Astrocyte (in vitro differentiated cells and primary cell): ENCODE measurements around the gene CABLES2. TPM values are rescaled to one million over a fixed set of nuclear protein-coding genes. Genes with fewer than 3 reads are reported as not detected.
A peak's percentile ranks its signal among the peaks of the same experiment; 100 is the strongest.

Experiments used
- DNase-seq: peaks from one replicate; pipeline ENCODE4 v3.0.0-alpha.2; 2010; ENCODE audit warnings: low read depth
- FAIRE-seq: peaks from 2 replicates; lab custom pipeline; 2011; peaks lifted over from hg19 to GRCh38; lab: Jason Lieb, UNC
- H2AFZ ChIP-seq: 2 replicates; pipeline ENCODE4 v1.6.0; 2012; ENCODE audit warnings: low read depth, low read length, inconsistent platforms
- H3K27ac ChIP-seq: 2 replicates; pipeline ENCODE4 v1.5.1; 2011; ENCODE audit warnings: low read depth, low read length, inconsistent platforms
- H3K27me3 ChIP-seq: 2 replicates; pipeline ENCODE4 v1.6.0; 2011; ENCODE audit warnings: low read length, inconsistent platforms; ENCODE audit not compliant: insufficient read depth
- H3K36me3 ChIP-seq: 2 replicates; pipeline ENCODE4 v1.5.1; 2011; ENCODE audit warnings: low read length, inconsistent platforms; ENCODE audit not compliant: insufficient read depth
- H3K4me1 ChIP-seq: 2 replicates; pipeline ENCODE4 v1.5.1; 2011; ENCODE audit warnings: low read length, inconsistent platforms; ENCODE audit not compliant: insufficient read depth
- H3K4me2 ChIP-seq: 2 replicates; pipeline ENCODE4 v1.6.0; 2012; ENCODE audit warnings: low read length, inconsistent platforms
- H3K4me3 ChIP-seq: 2 replicates; pipeline ENCODE4 v1.5.1; 2011; ENCODE audit warnings: low read depth, mild to moderate bottlenecking, low read length, inconsistent platforms; ENCODE audit not compliant: insufficient read depth
- H3K79me2 ChIP-seq: 2 replicates; pipeline ENCODE4 v1.6.0; 2012; ENCODE audit warnings: mild to moderate bottlenecking, low read length, inconsistent platforms; ENCODE audit not compliant: insufficient read depth
- H3K9ac ChIP-seq: 2 replicates; pipeline ENCODE4 v1.6.0; 2012; ENCODE audit warnings: mild to moderate bottlenecking, low read length, inconsistent platforms
- H3K9me3 ChIP-seq: 2 replicates; pipeline ENCODE4 v1.5.1; 2012; ENCODE audit warnings: low read depth, mild to moderate bottlenecking, low read length, inconsistent platforms; ENCODE audit not compliant: insufficient read depth
- H4K20me1 ChIP-seq: 2 replicates; pipeline ENCODE4 v1.6.0; 2012; ENCODE audit warnings: low read length, inconsistent platforms; ENCODE audit not compliant: insufficient read depth
- H3K27ac Mint-ChIP-seq: one replicate; pipeline ENCODE4 v1.8.0; 2021; ENCODE audit warnings: mild to moderate bottlenecking, mixed read lengths; ENCODE audit not compliant: unreplicated experiment
- H3K27me3 Mint-ChIP-seq: one replicate; pipeline ENCODE4 v1.8.0; 2021; ENCODE audit warnings: low read depth, mixed read lengths; ENCODE audit not compliant: unreplicated experiment
- H3K36me3 Mint-ChIP-seq: one replicate; pipeline ENCODE4 v1.8.0; 2021; ENCODE audit warnings: low read depth, mixed read lengths; ENCODE audit not compliant: unreplicated experiment
- H3K4me1 Mint-ChIP-seq: one replicate; pipeline ENCODE4 v1.8.0; 2021; ENCODE audit warnings: low read depth, mixed read lengths; ENCODE audit not compliant: unreplicated experiment
- H3K4me3 Mint-ChIP-seq: one replicate; pipeline ENCODE4 v1.8.0; 2021; ENCODE audit warnings: mild to moderate bottlenecking, moderate library complexity, mixed read lengths; ENCODE audit not compliant: unreplicated experiment
- H3K9me3 Mint-ChIP-seq: one replicate; pipeline ENCODE4 v1.8.0; 2021; ENCODE audit warnings: mild to moderate bottlenecking, mixed read lengths; ENCODE audit not compliant: unreplicated experiment
- CTCF ChIP-seq: IDR thresholded peaks from 2 replicates; pipeline ENCODE4 v1.5.1; 2011; ENCODE audit warnings: low read depth, mild to moderate bottlenecking, inconsistent platforms, low read length, moderate library complexity; ENCODE audit not compliant: insufficient read depth
- EZH2 ChIP-seq: IDR thresholded peaks from 2 replicates; pipeline ENCODE4 v1.6.1; 2012; ENCODE audit warnings: mild to moderate bottlenecking, low read length, inconsistent platforms; ENCODE audit not compliant: insufficient read depth
- total RNA-seq: library from RNA; stranded (reverse); gene quantifications from 2 replicates; pipeline ENCODE4 v1.2.1, GENCODE V29; 2021

Gene CABLES2
- total RNA-seq, 1 donor from 2014 or later = 4.4 TPM

GRCh38 chr20:62361799-62362589 is 45.1 kb downstream of the CABLES2 start:
- H3K4me2 ChIP-seq = no peak overlapping the region
- TF ChIP-seq CTCF (no peak), EZH2 (no peak)
- no peaks in the 10 kb centered on the region for H3K27me3 ChIP-seq
- H3K4me1 ChIP-seq = peaks cover 55% of the 10 kb centered on the region
- FAIRE-seq = no peak
- no peaks in the 10 kb centered on the region for H3K36me3 Mint-ChIP-seq
- no peaks in the 10 kb centered on the region for H3K36me3 ChIP-seq
- H3K4me3 Mint-ChIP-seq = peak overlapping the region; percentile 57
- no peaks in the 10 kb centered on the region for H3K9me3 Mint-ChIP-seq
- no peak overlapping the region for H3K27ac Mint-ChIP-seq
- no peaks in the 10 kb centered on the region for H3K9me3 ChIP-seq
- no peak overlapping the region for H3K9ac ChIP-seq
- H3K79me2 ChIP-seq = peaks cover 14% of the 10 kb centered on the region
- no peak overlapping the region for H3K27ac ChIP-seq
- no peaks in the 10 kb centered on the region for H3K27me3 Mint-ChIP-seq
- no peak overlapping the region for H3K4me3 ChIP-seq
- no peak for DNase-seq
- H3K4me1 Mint-ChIP-seq = peaks cover 12% of the 10 kb centered on the region
- no peak overlapping the region for H2AFZ ChIP-seq
- H4K20me1 ChIP-seq = peaks cover 41% of the 10 kb centered on the region

DNA sequence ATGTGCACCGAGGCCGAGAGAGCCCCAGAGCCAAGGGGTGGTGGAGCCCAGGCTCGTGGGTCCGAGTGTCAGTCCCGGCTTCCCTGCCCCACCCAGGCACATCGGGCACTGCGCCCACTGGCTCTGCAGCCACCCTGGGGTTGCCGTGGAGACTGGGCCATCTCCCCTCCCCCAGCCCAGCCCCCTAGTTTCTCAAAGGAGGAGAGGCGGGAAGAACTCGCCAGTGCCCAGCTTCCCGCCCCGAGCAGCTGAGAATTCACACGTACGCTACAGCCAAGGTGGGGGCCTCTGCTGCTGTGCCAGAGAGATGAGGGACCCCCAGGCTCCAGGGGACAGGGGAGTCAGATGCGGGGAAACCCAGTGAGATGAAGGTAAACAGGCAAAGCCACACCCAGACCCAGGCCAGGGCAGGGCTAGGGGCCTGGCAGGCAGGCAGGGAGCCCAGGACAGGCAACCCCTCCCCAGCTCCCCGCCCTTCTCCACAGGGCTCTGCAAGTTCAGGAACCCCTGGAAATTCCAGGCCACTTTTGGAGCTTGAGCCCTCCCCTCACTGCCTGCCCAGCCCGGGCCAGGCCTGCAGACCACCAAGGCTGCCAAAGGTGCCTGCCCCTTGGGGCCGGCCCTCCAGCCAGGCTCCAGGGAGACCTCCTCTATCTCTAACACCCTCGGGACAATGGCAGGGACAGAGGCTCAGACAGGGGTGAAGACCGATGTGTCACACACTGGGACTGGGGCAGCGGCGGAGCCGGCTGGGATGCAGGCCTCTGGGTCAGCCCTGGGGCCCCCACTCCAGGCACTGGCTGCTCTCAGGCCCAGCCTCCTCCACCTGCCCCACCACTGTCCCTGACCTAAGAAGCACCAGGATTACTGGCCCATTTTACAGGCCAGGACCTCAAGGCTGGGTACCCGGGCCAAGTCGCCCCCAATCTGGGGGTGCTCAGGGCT is 46.0 kb downstream of the CABLES2 start:
- no peaks in the 10 kb centered on the region for H3K9me3 ChIP-seq
- H3K4me1 ChIP-seq = peaks cover 61% of the 10 kb centered on the region
- Mint-ChIP-seq H3K36me3 (no peaks in the 10 kb centered on the region), H3K27me3 (no peaks in the 10 kb centered on the region), H3K9me3 (no peaks in the 10 kb centered on the region), H3K27ac (no peak overlapping the region), H3K4me1 (peaks cover 12% of the 10 kb centered on the region), H3K4me3 (no peak overlapping the region)
- H3K27me3 ChIP-seq = no peaks in the 10 kb centered on the region
- H3K27ac ChIP-seq = no peak overlapping the region
- FAIRE-seq (no peak), DNase-seq (no peak)
- H3K4me2 ChIP-seq = no peak overlapping the region
- H4K20me1 ChIP-seq = peaks cover 38% of the 10 kb centered on the region
- H3K9ac ChIP-seq = no peak overlapping the region
- no peaks in the 10 kb centered on the region for H3K36me3 ChIP-seq
- H2AFZ ChIP-seq = no peak overlapping the region
- no peak overlapping the region for H3K4me3 ChIP-seq
- H3K79me2 ChIP-seq = peaks cover 12% of the 10 kb centered on the region
- TF ChIP-seq EZH2 (no peak), CTCF (no peak)
